Measurements from ENCODE around the gene IL1RAPL2. TPM values are rescaled to one million over a fixed set of nuclear protein-coding genes. Genes with fewer than 3 reads are reported as not detected.

Gene IL1RAPL2
- total and polyA plus RNA-seq, 2 of the 4 experiments (the other 2 are of a cell fraction), result 0.03 TPM; not detected in 1

- H2BK120ac ChIP-seq (ENCODE audit: low read depth, low read length), result no peak overlapping the region
- H3K9me1 ChIP-seq (ENCODE audit: insufficient read depth, low read length), result no peaks in the 10 kb centered on the region
- H3K56ac ChIP-seq (ENCODE audit: extremely low read depth, insufficient read depth, low read length), result no peak overlapping the region
- 58% methylated on average over 2 of the region's 26 CpGs; no CpG with 5 or more reads in 1 of the 2 experiments for WGBS, 2 experiments (ENCODE audit: extremely low coverage in 2 of 2, insufficient read length in 1 of 2)
- intact Hi-C loops (cut with micrococcal nuclease), result no loop called here
- H3K4me3 ChIP-seq (ENCODE audit: insufficient read depth, low read depth, low read length), result no peak overlapping the region
- no peak overlapping the region for H3K18ac ChIP-seq (ENCODE audit: low read depth, low read length)
- H4K91ac ChIP-seq (ENCODE audit: insufficient read depth, low read depth, low read length), result no peak overlapping the region
- H3K23ac ChIP-seq (ENCODE audit: low read depth, low read length), result no peak overlapping the region
- H3K9ac ChIP-seq (ENCODE audit: low read depth, low read length), result no peak overlapping the region
- no peak overlapping the region for H4K5ac ChIP-seq (ENCODE audit: low read depth, low read length)
- no peaks in the 10 kb centered on the region for H3K27me3 ChIP-seq (ENCODE audit: control insufficient read depth, insufficient read depth, low read length)
- in situ Hi-C loops (cut with MboI; ENCODE audit: low sequenced_read_pairs), result no loop called here
- no peaks in the 10 kb centered on the region for H3K36me3 ChIP-seq (ENCODE audit: control insufficient read depth, insufficient read depth, low read length)
- no peak overlapping the region for H3K4me2 ChIP-seq (ENCODE audit: low read depth, low read length)
- no peak overlapping the region for H4K8ac ChIP-seq (ENCODE audit: low read depth in 2 of 2, low read length in 2 of 2)
- no peak overlapping the region for H3K27ac ChIP-seq (ENCODE audit: insufficient read depth, low read length)
- ChIA-PET CTCF (no interaction called here), POLR2A (ENCODE audit: unreplicated experiment) (no interaction called here)
- H3K9me3 ChIP-seq (ENCODE audit: control insufficient read depth, insufficient read depth, low read length), result peaks cover 6% of the 10 kb centered on the region
- DNase-seq (no peak), ATAC-seq (ENCODE audit: low read depth) (no peak)
- no peak overlapping the region for H2AK5ac ChIP-seq (ENCODE audit: low read depth, low read length)
- TF ChIP-seq RFX5 (IDR thresholded peaks at IDR 0.05; ENCODE audit: low read depth, low read length) (no peak), CHD1 (IDR thresholded peaks at IDR 0.05; ENCODE audit: low read depth, low read length) (no peak)
- dilution Hi-C loops (cut with HindIII; ENCODE audit: low sequenced_read_pairs, unreplicated experiment), result no loop called here
- no peak overlapping the region for H3K4ac ChIP-seq (ENCODE audit: low read depth, low read length)
- no peak overlapping the region for H2BK15ac ChIP-seq (ENCODE audit: low read depth, low read length)
- no peaks in the 10 kb centered on the region for H3K4me1 ChIP-seq (ENCODE audit: control insufficient read depth, insufficient read depth, low read length)
- H4K20me1 ChIP-seq (ENCODE audit: insufficient read depth, low read length), result no peaks in the 10 kb centered on the region
- H2AFZ ChIP-seq (replicated peaks; ENCODE audit: low read length, poor library complexity), result no peak overlapping the region
- no peaks in the 10 kb centered on the region for H3K79me1 ChIP-seq (ENCODE audit: low read depth in 1 of 2, low read length in 2 of 2)
- no peak overlapping the region for H3K14ac ChIP-seq (replicated peaks; ENCODE audit: low read depth, low read length)
- no TSS peak for BruUV-seq (replicated peaks)
- H2AK9ac ChIP-seq (replicated peaks; ENCODE audit: low read depth, low read length, poor library complexity), result no peak overlapping the region
- H2BK20ac ChIP-seq (ENCODE audit: low read depth, low read length), result no peak overlapping the region
- H2BK5ac ChIP-seq (ENCODE audit: low read depth, low read length, poor library complexity, severe bottlenecking), result no peak overlapping the region
Measured at GRCh38 chrX:105219454-105220401, 653.7 kb downstream of the IL1RAPL2 start.
